GM18498 (cell line): ENCODE results near the gene TMSB10.
"Not testable (repeated sequence)": the region's sequence is repeated elsewhere in the genome, so short reads cannot be mapped to it uniquely, and the experiment has no call there.

Source experiments
- ATAC-seq: cut with Tn5 transposase; IDR thresholded peaks from one replicate; pipeline ENCODE4 v1.9.1; 2021; ENCODE audit warnings: mild to moderate bottlenecking, moderate library complexity; ENCODE audit not compliant: unreplicated experiment

Gene TMSB10

GRCh38 chr2:84900971-84901370 lies 4.5 kb upstream of the TMSB10 start:
- no peak for ATAC-seq

- ATAC-seq, result no peak
Observed at GRCh38 chr2:84901593-84902120, 3.8 kb upstream of the TMSB10 start.

GRCh38 chr2:84902526-84902925 lies 2.9 kb upstream of the TMSB10 start:
- no peak for ATAC-seq

- no peak for ATAC-seq
Observed at GRCh38 chr2:84904151-84904550, 1.3 kb upstream of the TMSB10 start.

- no peak for ATAC-seq
Observed at GRCh38 chr2:84904717-84905174, 710 bp upstream of the TMSB10 start.

- ATAC-seq, result peak; percentile 31
Observed at GRCh38 chr2:84906108-84906899, 848 bp downstream of the TMSB10 start.

GRCh38 chr2:84906900-84907714 lies 1.7 kb downstream of the TMSB10 start:
- ATAC-seq, result peak; percentile 31

GRCh38 chr2:84908948-84909713 lies 3.7 kb downstream of the TMSB10 start:
- ATAC-seq, result no peak

GRCh38 chr2:84911135-84911678 lies 5.8 kb downstream of the TMSB10 start:
- ATAC-seq, result no peak

- no peak for ATAC-seq
Observed at GRCh38 chr2:84912984-84913383, 7.5 kb downstream of the TMSB10 start.

GRCh38 chr2:84914334-84914733 lies 8.9 kb downstream of the TMSB10 start:
- no peak for ATAC-seq

- ATAC-seq, result not testable (repeated sequence)
Observed at GRCh38 chr2:84915675-84916074, 10.2 kb downstream of the TMSB10 start.

GRCh38 chr2:84917821-84918220 lies 12.4 kb downstream of the TMSB10 start:
- ATAC-seq, result not testable (repeated sequence)

GRCh38 chr2:84918430-84918829 lies 13.0 kb downstream of the TMSB10 start:
- ATAC-seq, result no peak

- peak; percentile 72 for ATAC-seq
Observed at GRCh38 chr2:84919885-84920580, 14.6 kb downstream of the TMSB10 start.

- no peak for ATAC-seq
Observed at GRCh38 chr2:84923009-84923408, 17.6 kb downstream of the TMSB10 start.

- peak; percentile 13 for ATAC-seq
Observed at GRCh38 chr2:84924173-84925106, 19.0 kb downstream of the TMSB10 start.

GRCh38 chr2:84925336-84925723 lies 19.9 kb downstream of the TMSB10 start:
- peak; percentile 3 for ATAC-seq
